Astrocyte (in vitro differentiated cells and primary cell): Measurements from ENCODE around the gene OR4B1. TPM values are rescaled to one million over a fixed set of nuclear protein-coding genes. Genes with fewer than 3 reads are reported as not detected.
A peak's percentile ranks its signal among the peaks of the same experiment; 100 is the strongest.
"Not testable (repeated sequence)": the region's sequence is repeated elsewhere in the genome, so short reads cannot be mapped to it uniquely, and the experiment has no call there.

ENCODE experiments used
- DNase-seq: peaks from one replicate; pipeline ENCODE4 v3.0.0-alpha.2; 2010; ENCODE audit warnings: low read depth
- FAIRE-seq: peaks from 2 replicates; lab custom pipeline; 2011; peaks lifted over from hg19 to GRCh38; lab: Jason Lieb, UNC
- H2AFZ ChIP-seq: 2 replicates; pipeline ENCODE4 v1.6.0; 2012; ENCODE audit warnings: low read depth, low read length, inconsistent platforms
- H3K27ac ChIP-seq: 2 replicates; pipeline ENCODE4 v1.5.1; 2011; ENCODE audit warnings: low read depth, low read length, inconsistent platforms
- H3K27me3 ChIP-seq: 2 replicates; pipeline ENCODE4 v1.6.0; 2011; ENCODE audit warnings: low read length, inconsistent platforms; ENCODE audit not compliant: insufficient read depth
- H3K36me3 ChIP-seq: 2 replicates; pipeline ENCODE4 v1.5.1; 2011; ENCODE audit warnings: low read length, inconsistent platforms; ENCODE audit not compliant: insufficient read depth
- H3K4me1 ChIP-seq: 2 replicates; pipeline ENCODE4 v1.5.1; 2011; ENCODE audit warnings: low read length, inconsistent platforms; ENCODE audit not compliant: insufficient read depth
- H3K4me2 ChIP-seq: 2 replicates; pipeline ENCODE4 v1.6.0; 2012; ENCODE audit warnings: low read length, inconsistent platforms
- H3K4me3 ChIP-seq: 2 replicates; pipeline ENCODE4 v1.5.1; 2011; ENCODE audit warnings: low read depth, mild to moderate bottlenecking, low read length, inconsistent platforms; ENCODE audit not compliant: insufficient read depth
- H3K79me2 ChIP-seq: 2 replicates; pipeline ENCODE4 v1.6.0; 2012; ENCODE audit warnings: mild to moderate bottlenecking, low read length, inconsistent platforms; ENCODE audit not compliant: insufficient read depth
- H3K9ac ChIP-seq: 2 replicates; pipeline ENCODE4 v1.6.0; 2012; ENCODE audit warnings: mild to moderate bottlenecking, low read length, inconsistent platforms
- H3K9me3 ChIP-seq: 2 replicates; pipeline ENCODE4 v1.5.1; 2012; ENCODE audit warnings: low read depth, mild to moderate bottlenecking, low read length, inconsistent platforms; ENCODE audit not compliant: insufficient read depth
- H4K20me1 ChIP-seq: 2 replicates; pipeline ENCODE4 v1.6.0; 2012; ENCODE audit warnings: low read length, inconsistent platforms; ENCODE audit not compliant: insufficient read depth
- H3K27ac Mint-ChIP-seq: one replicate; pipeline ENCODE4 v1.8.0; 2021; ENCODE audit warnings: mild to moderate bottlenecking, mixed read lengths; ENCODE audit not compliant: unreplicated experiment
- H3K27me3 Mint-ChIP-seq: one replicate; pipeline ENCODE4 v1.8.0; 2021; ENCODE audit warnings: low read depth, mixed read lengths; ENCODE audit not compliant: unreplicated experiment
- H3K36me3 Mint-ChIP-seq: one replicate; pipeline ENCODE4 v1.8.0; 2021; ENCODE audit warnings: low read depth, mixed read lengths; ENCODE audit not compliant: unreplicated experiment
- H3K4me1 Mint-ChIP-seq: one replicate; pipeline ENCODE4 v1.8.0; 2021; ENCODE audit warnings: low read depth, mixed read lengths; ENCODE audit not compliant: unreplicated experiment
- H3K4me3 Mint-ChIP-seq: one replicate; pipeline ENCODE4 v1.8.0; 2021; ENCODE audit warnings: mild to moderate bottlenecking, moderate library complexity, mixed read lengths; ENCODE audit not compliant: unreplicated experiment
- H3K9me3 Mint-ChIP-seq: one replicate; pipeline ENCODE4 v1.8.0; 2021; ENCODE audit warnings: mild to moderate bottlenecking, mixed read lengths; ENCODE audit not compliant: unreplicated experiment
- EZH2 ChIP-seq: IDR thresholded peaks from 2 replicates; pipeline ENCODE4 v1.6.1; 2012; ENCODE audit warnings: mild to moderate bottlenecking, low read length, inconsistent platforms; ENCODE audit not compliant: insufficient read depth
- total RNA-seq: library from RNA; stranded (reverse); gene quantifications from 2 replicates; pipeline ENCODE4 v1.2.1, GENCODE V29; 2021
- TF ChIP-seq, protein P1 (sequence below): IDR thresholded peaks from 2 replicates; pipeline ENCODE4 v1.5.1; 2011; ENCODE audit warnings: low read depth, mild to moderate bottlenecking, inconsistent platforms, low read length, moderate library complexity; ENCODE audit not compliant: insufficient read depth

The OR4B1 gene
- total RNA-seq, 1 donor from 2014 or later: not detected

DNA sequence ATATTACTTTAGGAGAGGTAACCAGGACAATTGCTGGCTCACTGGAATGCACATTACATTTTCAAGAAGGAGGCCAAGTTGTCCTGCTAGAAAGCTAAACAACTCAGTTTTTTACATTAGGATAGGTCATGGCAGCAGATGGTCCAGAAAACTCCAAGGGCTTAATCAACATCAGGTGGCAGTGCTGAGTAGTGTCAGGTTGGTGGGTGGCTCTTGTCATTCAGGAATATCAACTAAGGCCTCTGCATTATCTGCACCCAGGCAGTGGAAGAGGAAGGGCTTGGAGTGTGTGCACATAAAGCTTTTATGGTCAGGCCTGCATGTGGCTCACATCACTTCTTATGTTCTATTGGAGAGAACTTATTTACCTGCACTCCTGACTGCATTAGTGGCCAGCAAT lies 32.2 kb upstream of the OR4B1 start:
- H3K4me1 Mint-ChIP-seq: no peaks in the 10 kb centered on the region
- Histone ChIP-seq H3K27ac (no peak overlapping the region), H3K9me3 (no peaks in the 10 kb centered on the region), H4K20me1 (no peaks in the 10 kb centered on the region), H3K4me2 (no peak overlapping the region), H2AFZ (no peak overlapping the region), H3K9ac (no peak overlapping the region), H3K27me3 (no peaks in the 10 kb centered on the region), H3K79me2 (no peaks in the 10 kb centered on the region), H3K4me1 (no peaks in the 10 kb centered on the region), H3K4me3 (no peak overlapping the region), H3K36me3 (no peaks in the 10 kb centered on the region)
- FAIRE-seq: no peak
- TF ChIP-seq, protein P1, sequence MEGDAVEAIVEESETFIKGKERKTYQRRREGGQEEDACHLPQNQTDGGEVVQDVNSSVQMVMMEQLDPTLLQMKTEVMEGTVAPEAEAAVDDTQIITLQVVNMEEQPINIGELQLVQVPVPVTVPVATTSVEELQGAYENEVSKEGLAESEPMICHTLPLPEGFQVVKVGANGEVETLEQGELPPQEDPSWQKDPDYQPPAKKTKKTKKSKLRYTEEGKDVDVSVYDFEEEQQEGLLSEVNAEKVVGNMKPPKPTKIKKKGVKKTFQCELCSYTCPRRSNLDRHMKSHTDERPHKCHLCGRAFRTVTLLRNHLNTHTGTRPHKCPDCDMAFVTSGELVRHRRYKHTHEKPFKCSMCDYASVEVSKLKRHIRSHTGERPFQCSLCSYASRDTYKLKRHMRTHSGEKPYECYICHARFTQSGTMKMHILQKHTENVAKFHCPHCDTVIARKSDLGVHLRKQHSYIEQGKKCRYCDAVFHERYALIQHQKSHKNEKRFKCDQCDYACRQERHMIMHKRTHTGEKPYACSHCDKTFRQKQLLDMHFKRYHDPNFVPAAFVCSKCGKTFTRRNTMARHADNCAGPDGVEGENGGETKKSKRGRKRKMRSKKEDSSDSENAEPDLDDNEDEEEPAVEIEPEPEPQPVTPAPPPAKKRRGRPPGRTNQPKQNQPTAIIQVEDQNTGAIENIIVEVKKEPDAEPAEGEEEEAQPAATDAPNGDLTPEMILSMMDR: no peak
- TF ChIP-seq EZH2: no peak
- H3K9me3 Mint-ChIP-seq: peaks cover 3% of the 10 kb centered on the region
- no peak for DNase-seq
- no peaks in the 10 kb centered on the region for H3K36me3 Mint-ChIP-seq
- no peak overlapping the region for H3K27ac Mint-ChIP-seq
- H3K27me3 Mint-ChIP-seq: peaks cover 2% of the 10 kb centered on the region
- no peak overlapping the region for H3K4me3 Mint-ChIP-seq

- not testable (repeated sequence) for DNase-seq, H3K4me1 ChIP-seq, H3K9ac ChIP-seq, H3K27ac ChIP-seq, H3K27me3 ChIP-seq, H3K9me3 ChIP-seq, H2AFZ ChIP-seq, H3K36me3 ChIP-seq, H3K4me3 Mint-ChIP-seq, H3K27me3 Mint-ChIP-seq, FAIRE-seq, H3K79me2 ChIP-seq, H3K27ac Mint-ChIP-seq, H3K4me1 Mint-ChIP-seq, H3K4me2 ChIP-seq, H3K4me3 ChIP-seq, H3K9me3 Mint-ChIP-seq, H3K36me3 Mint-ChIP-seq, H4K20me1 ChIP-seq
Measured at GRCh38 chr11:48190906-48191654, 25.5 kb upstream of the OR4B1 start.

- Histone ChIP-seq H3K4me3 (no peak overlapping the region), H3K9ac (no peak overlapping the region), H2AFZ (no peak overlapping the region), H3K79me2 (no peaks in the 10 kb centered on the region), H4K20me1 (no peaks in the 10 kb centered on the region), H3K27me3 (no peaks in the 10 kb centered on the region), H3K4me1 (no peaks in the 10 kb centered on the region), H3K27ac (no peak overlapping the region), H3K9me3 (no peaks in the 10 kb centered on the region), H3K4me2 (no peak overlapping the region), H3K36me3 (no peaks in the 10 kb centered on the region)
- Mint-ChIP-seq H3K36me3 (no peaks in the 10 kb centered on the region), H3K9me3 (peaks cover 14% of the 10 kb centered on the region), H3K4me1 (no peaks in the 10 kb centered on the region), H3K27me3 (peaks cover 3% of the 10 kb centered on the region), H3K27ac (no peak overlapping the region), H3K4me3 (no peak overlapping the region)
- no peak for TF ChIP-seq EZH2
- TF ChIP-seq, protein P1: no peak
- FAIRE-seq (peak; percentile 75), DNase-seq (peak; percentile 74)
Measured at GRCh38 chr11:48193876-48194275, 22.7 kb upstream of the OR4B1 start.
